Pancreas (tissue), 10 donors: ENCODE results near the gene PPM1F. TPM values are rescaled to one million over a fixed set of nuclear protein-coding genes. Genes with fewer than 3 reads are reported as not detected.

ENCODE experiments used
- ATAC-seq, 4 donors: fragments of 200-7000 bp; cut with Tn5 transposase; one replicate each; pipeline versions ENCODE4 v1.8.0 to v1.9.1; 2020; ENCODE audit warnings: mild to moderate bottlenecking in 4 of 4, moderate library complexity in 4 of 4
- DNase-seq, 6 donors: peaks; one replicate each; pipeline ENCODE4 v3.0.0-alpha.2; 2020
- FAIRE-seq: peaks from 2 replicates; lab custom pipeline; 2012; peaks lifted over from hg19 to GRCh38; lab: Jason Lieb, UNC
- H3K27ac ChIP-seq, 4 donors: fragments of 200-600 bp; sonication (generic); 1 replicate in 3 of 4; 2 replicates in 1 of 4; pipeline versions ENCODE4 v1.5.0 to v1.8.0; 2020
- H3K27me3 ChIP-seq, 4 donors: fragments of 200-600 bp; one replicate each; pipeline ENCODE4 v1.8.0; 2021
- H3K36me3 ChIP-seq, 3 donors: fragments of 200-600 bp; sonication (generic) in 1 of 3; one replicate each; pipeline versions ENCODE4 v1.5.0 to v1.8.0; 2020 to 2021
- H3K4me1 ChIP-seq, 3 donors: fragments of 200-600 bp; one replicate each; pipeline ENCODE4 v1.8.0; 2021
- H3K4me3 ChIP-seq, 4 donors: fragments of 200-600 bp; sonication (generic) in 2 of 4; one replicate each; pipeline versions ENCODE4 v1.5.0 to v1.8.0; 2020 to 2021
- H3K9me3 ChIP-seq, 4 donors: fragments of 200-600 bp; one replicate each; pipeline ENCODE4 v1.8.0; 2021
- CTCF ChIP-seq, 4 donors: fragments of 200-600 bp; sonication (generic) in 3 of 4; IDR thresholded peaks; one replicate each; pipeline versions ENCODE4 v1.5.0 to v1.8.0; 2021; ENCODE audit warnings: antibody characterized with exemption in 4 of 4
- WGBS, 2 donors: extraction: QIAGEN DNeasy Blood & Tissue Kit; methylation state at CpG; one replicate each; pipeline ENCODE4 v1.1.7; 2013; 5-methylcytosine and 5-hydroxymethylcytosine counted together
- intact Hi-C, 3 donors: fragments of 100-400 bp; cut with DNase I; formaldehyde crosslinking; loops; one replicate each; pipeline versions ENCODE4 v1.11.1 to v1.14.2; 2022
- polyA plus RNA-seq, 2 donors: library from polyadenylated mRNA; stranded (reverse); fragments of 200-250 nt; gene quantifications; one replicate each; pipeline ENCODE4 v1.2.3, GENCODE V29; 2013
- total RNA-seq, 6 donors: library from RNA; stranded (reverse); fragmentation: NEBNext Ultra II Directional in 4 of 6; extraction: Animal tissue kit (Norgen Biotek cat#: 25700) in 4 of 6; gene quantifications; one replicate each; pipeline versions ENCODE4 v1.2.1 to v1.2.4, GENCODE V29; 2021 to 2023
- donor health status: healthy with polysubstance abuse.
- donor health status: DM: no; HTN: no; CAD: no; lungs with moderate emphysema.
- donor health status: DM: no; HTN: no; CAD: no.
- donor health status: control.
- donor health status: control.
- donor health status: Bipolar disorder and iron deficiency.
- donor health status: DM: yes; HTN: yes; CAD: no.
- donor health status: DM: no; HTN: no; CAD: no.
- donor health status: DM: no; HTN: no; CAD: no.
- donor health status: DM: yes; HTN: yes; CAD: no.

PPM1F gene
- total and polyA plus RNA-seq, 8 donors: 9.2 to 16.0 (median 10.2) TPM

GRCh38 chr22:21949569-21949918 is 3.1 kb downstream of the PPM1F start:
- Histone ChIP-seq H3K27me3 (no peaks in the 10 kb centered on the region), H3K36me3 (peaks cover 0 to 3% (median 2%) of the 10 kb centered on the region in 3 donors), H3K27ac (no peak overlapping the region), H3K9me3 (no peaks in the 10 kb centered on the region), H3K4me1 (peaks cover 0 to 4% (median 4%) of the 10 kb centered on the region in 3 donors), H3K4me3 (no peak overlapping the region)
- intact Hi-C loops: loop anchor here in 1 of 3 donors (10.0 kb wide), 1 partner anchor 245 kb away; no protein-coding TSS in a partner anchor
- ATAC-seq: no peak
- TF ChIP-seq CTCF (IDR thresholded peaks at IDR 0.05): no peak
- FAIRE-seq: no peak
- 84 to 86% methylated on average over 8 of the region's 8 CpGs for WGBS, 2 donors
- DNase-seq: no peak

- 83 to 84% methylated on average over 7 of the region's 7 CpGs for WGBS, 2 donors
- H3K9me3 ChIP-seq: no peaks in the 10 kb centered on the region
Measured at GRCh38 chr22:21948824-21949568, 3.7 kb downstream of the PPM1F start.

GRCh38 chr22:21948390-21948789 is 4.3 kb downstream of the PPM1F start:
- Histone ChIP-seq H3K27ac (peak overlapping the region in 1 of 4 donors; percentile 22), H3K9me3 (no peaks in the 10 kb centered on the region), H3K4me3 (no peak overlapping the region), H3K27me3 (no peaks in the 10 kb centered on the region), H3K36me3 (peaks cover 0 to 4% (median 4%) of the 10 kb centered on the region in 3 donors), H3K4me1 (peaks cover 0 to 4% (median 4%) of the 10 kb centered on the region in 3 donors)
- no peak for TF ChIP-seq CTCF (IDR thresholded peaks at IDR 0.05)
- 81 to 82% methylated on average over 8 of the region's 8 CpGs for WGBS, 2 donors
- intact Hi-C loops: loop anchor here in 1 of 3 donors (10.0 kb wide), 1 partner anchor 244 kb away; no protein-coding TSS in a partner anchor
- no peak for FAIRE-seq
- no peak for DNase-seq
- ATAC-seq: no peak

More at GRCh38 chr22:21948824-21949568, 3.7 kb downstream of the PPM1F start:
- Histone ChIP-seq H3K36me3 (peaks cover 0 to 4% (median 4%) of the 10 kb centered on the region in 3 donors), H3K4me3 (no peak overlapping the region), H3K4me1 (peaks cover 0 to 4% (median 4%) of the 10 kb centered on the region in 3 donors), H3K27ac (peak overlapping the region in 1 of 4 donors; percentile 22), H3K27me3 (no peaks in the 10 kb centered on the region)
- DNase-seq: no peak
- no peak for ATAC-seq
- no peak for FAIRE-seq
- intact Hi-C loops: loop anchor here in 1 of 3 donors (10.0 kb wide), 1 partner anchor 244 kb away; no protein-coding TSS in a partner anchor
- TF ChIP-seq CTCF (IDR thresholded peaks at IDR 0.05): no peak

GRCh38 chr22:21947040-21948014 is 5.3 kb downstream of the PPM1F start:
- peaks cover 0 to 4% (median 4%) of the 10 kb centered on the region in 3 donors for H3K4me1 ChIP-seq
- H3K27me3 ChIP-seq: no peaks in the 10 kb centered on the region
- TF ChIP-seq CTCF (IDR thresholded peaks at IDR 0.05): no peak
- ATAC-seq (no peak), DNase-seq (no peak), FAIRE-seq (no peak)
- WGBS, 2 donors: 74 to 79% methylated on average over 16 of the region's 16 CpGs
- H3K9me3 ChIP-seq: no peaks in the 10 kb centered on the region
- no peak overlapping the region for H3K4me3 ChIP-seq
- H3K27ac ChIP-seq: peak overlapping the region in 1 of 4 donors; percentile 34
- H3K36me3 ChIP-seq: peaks cover 0 to 4% (median 4%) of the 10 kb centered on the region in 3 donors
- intact Hi-C loops: loop anchor here in 1 of 3 donors (10.0 kb wide), 1 partner anchor 243 kb away; no protein-coding TSS in a partner anchor
